GM23338 (cell line): Measurements from ENCODE around the gene NWD2. TPM values are rescaled to one million over a fixed set of nuclear protein-coding genes. Genes with fewer than 3 reads are reported as not detected.

Source experiments
- ATAC-seq: fragments of 200-7000 bp; cut with Tn5 transposase; 3 replicates; pipeline ENCODE4 v1.9.1; 2020
- DNase-seq: peaks from one replicate; pipeline ENCODE4 v3.0.0-alpha.2; 2015; ENCODE audit warnings: low spot score
- H2AFZ ChIP-seq: fragments of 200-600 bp; sonication (generic); 2 replicates; pipeline ENCODE4 v1.8.0; 2016; ENCODE audit warnings: antibody characterized with exemption, mild to moderate bottlenecking, moderate library complexity
- H3F3A ChIP-seq: fragments of 200-600 bp; sonication (generic); replicated peaks from 2 replicates; pipeline ENCODE4 v1.8.0; 2017; ENCODE audit warnings: antibody characterized with exemption, mixed run types, low read depth
- H3K27ac ChIP-seq: fragments of 200-600 bp; sonication (generic); 2 replicates; pipeline ENCODE4 v1.6.1; 2016; ENCODE audit warnings: low read depth
- H3K27me3 ChIP-seq: fragments of 200-600 bp; sonication (generic); 2 replicates; pipeline ENCODE4 v1.8.0; 2016; ENCODE audit warnings: mild to moderate bottlenecking, mixed run types, moderate library complexity; ENCODE audit not compliant: insufficient read depth
- H3K36me3 ChIP-seq: fragments of 200-600 bp; sonication (generic); 2 replicates; pipeline ENCODE4 v1.8.0; 2016; ENCODE audit warnings: mild to moderate bottlenecking; ENCODE audit not compliant: insufficient read depth
- H3K4me1 ChIP-seq: fragments of 200-600 bp; sonication (generic); 2 replicates; pipeline ENCODE4 v1.8.0; 2016; ENCODE audit warnings: mild to moderate bottlenecking, moderate library complexity; ENCODE audit not compliant: insufficient read depth
- H3K4me2 ChIP-seq: fragments of 200-600 bp; sonication (generic); 2 replicates; pipeline ENCODE4 v1.7.1; 2017; ENCODE audit warnings: mixed run types
- H3K4me3 ChIP-seq: fragments of 200-600 bp; sonication (generic); 2 replicates; pipeline ENCODE4 v1.6.1; 2016; ENCODE audit warnings: mixed run types
- H3K79me2 ChIP-seq: fragments of 200-600 bp; sonication (generic); replicated peaks from 2 replicates; pipeline ENCODE4 v1.8.0; 2017; ENCODE audit warnings: mild to moderate bottlenecking; ENCODE audit not compliant: insufficient read depth
- H3K9me2 ChIP-seq: fragments of 200-600 bp; sonication (generic); 2 replicates; pipeline ENCODE4 v1.8.0; 2017; ENCODE audit not compliant: insufficient read depth
- H4K20me1 ChIP-seq: fragments of 200-600 bp; sonication (generic); replicated peaks from 2 replicates; pipeline ENCODE4 v1.8.0; 2017; ENCODE audit warnings: mild to moderate bottlenecking; ENCODE audit not compliant: insufficient read depth
- H3K27ac Mint-ChIP-seq: 2 replicates; pipeline ENCODE4 v1.8.0; 2020; ENCODE audit warnings: inconsistent platforms, mild to moderate bottlenecking, moderate library complexity, mixed read lengths
- H3K27me3 Mint-ChIP-seq: 3 replicates; pipeline ENCODE4 v1.8.0; 2022; ENCODE audit warnings: low read depth, mild to moderate bottlenecking, moderate library complexity, mixed read lengths, inconsistent platforms; ENCODE audit not compliant: insufficient read depth, poor library complexity
- H3K36me3 Mint-ChIP-seq: 3 replicates; pipeline ENCODE4 v1.8.0; 2021; ENCODE audit warnings: low read depth, mild to moderate bottlenecking, inconsistent platforms, moderate library complexity, mixed read lengths
- H3K4me1 Mint-ChIP-seq: 3 replicates; pipeline ENCODE4 v1.8.0; 2020; ENCODE audit warnings: mild to moderate bottlenecking, inconsistent platforms, mixed read lengths
- H3K4me3 Mint-ChIP-seq: 3 replicates; pipeline ENCODE4 v1.8.0; 2021; ENCODE audit warnings: moderate library complexity, mild to moderate bottlenecking, inconsistent platforms, mixed read lengths
- H3K9me3 Mint-ChIP-seq: 3 replicates; pipeline ENCODE4 v1.8.0; 2020; ENCODE audit warnings: moderate library complexity, mild to moderate bottlenecking, inconsistent platforms, mixed read lengths
- EZH2 ChIP-seq: fragments of 200-600 bp; sonication (generic); IDR thresholded peaks from one replicate; pipeline ENCODE4 v1.8.0; 2017; ENCODE audit warnings: antibody characterized with exemption, mild to moderate bottlenecking, low read depth; ENCODE audit not compliant: unreplicated experiment
- JUNB ChIP-seq: IDR thresholded peaks from one replicate; pipeline ENCODE4 v1.6.1; 2016; ENCODE audit warnings: antibody characterized with exemption; ENCODE audit not compliant: unreplicated experiment
- NANOG ChIP-seq: IDR thresholded peaks from 2 replicates; pipeline ENCODE4 v1.6.1; 2016; ENCODE audit warnings: antibody characterized with exemption, borderline replicate concordance
- STAT1 ChIP-seq: IDR thresholded peaks from one replicate; pipeline ENCODE4 v1.6.1; 2016; ENCODE audit warnings: antibody characterized with exemption; ENCODE audit not compliant: unreplicated experiment
- ZNF114 ChIP-seq: fragments of 250-450 bp; sonication (Bioruptor Pico); IDR thresholded peaks from 2 replicates; pipeline ENCODE4 v1.5.0; 2020; ENCODE audit warnings: mild to moderate bottlenecking, moderate library complexity
- ZNF331 ChIP-seq: fragments of 250-450 bp; sonication (Bioruptor Pico); IDR thresholded peaks from 2 replicates; pipeline ENCODE4 v1.5.0; 2020; ENCODE audit warnings: low read depth, mild to moderate bottlenecking, moderate library complexity
- polyA plus RNA-seq: library from polyadenylated mRNA; unstranded; fragments of >200 nt; fragmentation: Nextera tagmentation; extraction: Ambion mirVana; gene quantifications from 2 replicates; pipeline ENCODE4 v1.2.1, GENCODE V29; 2016
- total RNA-seq: library from RNA; depleted of rRNA; stranded (reverse); fragments of >200 nt; shearing (Covaris generic); gene quantifications from 2 replicates; pipeline ENCODE4 v1.2.3, GENCODE V29; 2014
- TF ChIP-seq, protein P1 (sequence below): IDR thresholded peaks from 2 replicates; pipeline ENCODE4 v1.6.1; 2016; ENCODE audit warnings: antibody characterized with exemption
- TF ChIP-seq, protein P2 (sequence below): fragments of 250-450 bp; sonication (Bioruptor Pico); IDR thresholded peaks from 2 replicates; pipeline ENCODE4 v1.5.0; 2020; ENCODE audit warnings: mild to moderate bottlenecking, moderate library complexity

The NWD2 gene
- total and polyA plus RNA-seq, 2 experiments from 2014 or later = 0.07 TPM; not detected in 1

DNA sequence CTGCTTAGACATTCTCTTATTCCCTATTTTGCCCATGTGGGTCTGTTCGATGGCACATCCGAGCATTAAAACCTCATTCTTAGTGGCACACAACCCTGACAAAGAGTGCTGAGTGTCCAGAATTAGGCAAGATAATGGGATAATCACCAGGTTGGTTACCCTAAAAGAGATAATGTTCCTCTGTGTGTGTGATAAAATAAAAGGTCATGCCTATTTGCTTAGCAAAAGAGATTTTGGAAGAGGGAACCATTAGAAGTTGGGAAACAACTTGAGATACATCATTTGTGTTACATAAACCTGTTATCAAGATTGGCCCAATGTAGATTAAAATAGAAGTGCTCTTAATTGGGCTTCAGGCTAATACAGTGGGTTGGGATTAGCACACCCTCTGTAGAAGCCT is 182.7 kb downstream of the NWD2 start:
- H3K4me2 ChIP-seq = no peak overlapping the region
- no peaks in the 10 kb centered on the region for H3F3A ChIP-seq
- no peaks in the 10 kb centered on the region for H3K27me3 ChIP-seq
- no peak overlapping the region for H3K27ac Mint-ChIP-seq
- no peaks in the 10 kb centered on the region; the same call in 2 of the 3 replicates for H3K9me3 Mint-ChIP-seq
- H3K4me3 ChIP-seq = no peak overlapping the region
- H3K36me3 Mint-ChIP-seq = no peaks in the 10 kb centered on the region
- peaks cover 3% of the 10 kb centered on the region; the same call in 2 of the 3 replicates for H3K4me1 Mint-ChIP-seq
- H3K79me2 ChIP-seq = no peaks in the 10 kb centered on the region
- ATAC-seq = no peak
- TF ChIP-seq EZH2 (no peak), NANOG (no peak), STAT1 (no peak), ZNF331 (CRISPR knock-in tag) (no peak), JUNB (no peak)
- TF ChIP-seq, protein P1, sequence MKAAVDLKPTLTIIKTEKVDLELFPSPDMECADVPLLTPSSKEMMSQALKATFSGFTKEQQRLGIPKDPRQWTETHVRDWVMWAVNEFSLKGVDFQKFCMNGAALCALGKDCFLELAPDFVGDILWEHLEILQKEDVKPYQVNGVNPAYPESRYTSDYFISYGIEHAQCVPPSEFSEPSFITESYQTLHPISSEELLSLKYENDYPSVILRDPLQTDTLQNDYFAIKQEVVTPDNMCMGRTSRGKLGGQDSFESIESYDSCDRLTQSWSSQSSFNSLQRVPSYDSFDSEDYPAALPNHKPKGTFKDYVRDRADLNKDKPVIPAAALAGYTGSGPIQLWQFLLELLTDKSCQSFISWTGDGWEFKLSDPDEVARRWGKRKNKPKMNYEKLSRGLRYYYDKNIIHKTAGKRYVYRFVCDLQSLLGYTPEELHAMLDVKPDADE = no peak
- H3K4me1 ChIP-seq = no peaks in the 10 kb centered on the region
- no peaks in the 10 kb centered on the region for H3K36me3 ChIP-seq
- H2AFZ ChIP-seq = no peak overlapping the region
- no peak for DNase-seq
- no peak overlapping the region for H3K4me3 Mint-ChIP-seq
- H3K9me2 ChIP-seq = no peaks in the 10 kb centered on the region
- H4K20me1 ChIP-seq = no peaks in the 10 kb centered on the region
- no peaks in the 10 kb centered on the region for H3K27me3 Mint-ChIP-seq
- no peak overlapping the region for H3K27ac ChIP-seq

DNA sequence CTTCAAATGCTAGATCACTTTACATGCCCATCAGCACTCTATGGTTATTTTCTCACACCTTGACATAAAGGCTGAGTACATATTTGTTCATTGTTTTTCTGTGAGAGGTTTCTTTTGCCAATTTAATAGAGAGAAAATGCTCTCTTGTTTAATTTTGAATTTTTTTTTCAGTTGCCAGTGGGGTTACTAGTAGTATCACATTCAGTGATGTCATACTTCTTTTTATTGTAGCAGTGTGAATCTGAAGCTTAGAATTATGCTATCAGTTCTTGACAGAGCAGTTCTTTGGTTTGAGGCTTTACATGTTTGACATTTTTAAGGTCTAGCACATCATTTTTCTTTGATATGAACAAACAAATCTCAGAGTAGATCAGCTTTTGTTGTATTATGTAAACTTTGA is 185.4 kb downstream of the NWD2 start:
- H3K79me2 ChIP-seq = no peaks in the 10 kb centered on the region
- no peaks in the 10 kb centered on the region for H3K27me3 Mint-ChIP-seq
- H3K36me3 Mint-ChIP-seq = no peaks in the 10 kb centered on the region
- no peaks in the 10 kb centered on the region for H3K27me3 ChIP-seq
- H4K20me1 ChIP-seq = no peaks in the 10 kb centered on the region
- H2AFZ ChIP-seq = no peak overlapping the region
- H3K36me3 ChIP-seq = no peaks in the 10 kb centered on the region
- ATAC-seq (no peak), DNase-seq (no peak)
- no peaks in the 10 kb centered on the region for H3F3A ChIP-seq
- no peak overlapping the region for H3K27ac ChIP-seq
- H3K4me3 ChIP-seq = no peak overlapping the region
- TF ChIP-seq ZNF331 (CRISPR knock-in tag) (no peak), JUNB (no peak), ZNF114 (CRISPR knock-in tag) (no peak)
- TF ChIP-seq, protein P2, sequence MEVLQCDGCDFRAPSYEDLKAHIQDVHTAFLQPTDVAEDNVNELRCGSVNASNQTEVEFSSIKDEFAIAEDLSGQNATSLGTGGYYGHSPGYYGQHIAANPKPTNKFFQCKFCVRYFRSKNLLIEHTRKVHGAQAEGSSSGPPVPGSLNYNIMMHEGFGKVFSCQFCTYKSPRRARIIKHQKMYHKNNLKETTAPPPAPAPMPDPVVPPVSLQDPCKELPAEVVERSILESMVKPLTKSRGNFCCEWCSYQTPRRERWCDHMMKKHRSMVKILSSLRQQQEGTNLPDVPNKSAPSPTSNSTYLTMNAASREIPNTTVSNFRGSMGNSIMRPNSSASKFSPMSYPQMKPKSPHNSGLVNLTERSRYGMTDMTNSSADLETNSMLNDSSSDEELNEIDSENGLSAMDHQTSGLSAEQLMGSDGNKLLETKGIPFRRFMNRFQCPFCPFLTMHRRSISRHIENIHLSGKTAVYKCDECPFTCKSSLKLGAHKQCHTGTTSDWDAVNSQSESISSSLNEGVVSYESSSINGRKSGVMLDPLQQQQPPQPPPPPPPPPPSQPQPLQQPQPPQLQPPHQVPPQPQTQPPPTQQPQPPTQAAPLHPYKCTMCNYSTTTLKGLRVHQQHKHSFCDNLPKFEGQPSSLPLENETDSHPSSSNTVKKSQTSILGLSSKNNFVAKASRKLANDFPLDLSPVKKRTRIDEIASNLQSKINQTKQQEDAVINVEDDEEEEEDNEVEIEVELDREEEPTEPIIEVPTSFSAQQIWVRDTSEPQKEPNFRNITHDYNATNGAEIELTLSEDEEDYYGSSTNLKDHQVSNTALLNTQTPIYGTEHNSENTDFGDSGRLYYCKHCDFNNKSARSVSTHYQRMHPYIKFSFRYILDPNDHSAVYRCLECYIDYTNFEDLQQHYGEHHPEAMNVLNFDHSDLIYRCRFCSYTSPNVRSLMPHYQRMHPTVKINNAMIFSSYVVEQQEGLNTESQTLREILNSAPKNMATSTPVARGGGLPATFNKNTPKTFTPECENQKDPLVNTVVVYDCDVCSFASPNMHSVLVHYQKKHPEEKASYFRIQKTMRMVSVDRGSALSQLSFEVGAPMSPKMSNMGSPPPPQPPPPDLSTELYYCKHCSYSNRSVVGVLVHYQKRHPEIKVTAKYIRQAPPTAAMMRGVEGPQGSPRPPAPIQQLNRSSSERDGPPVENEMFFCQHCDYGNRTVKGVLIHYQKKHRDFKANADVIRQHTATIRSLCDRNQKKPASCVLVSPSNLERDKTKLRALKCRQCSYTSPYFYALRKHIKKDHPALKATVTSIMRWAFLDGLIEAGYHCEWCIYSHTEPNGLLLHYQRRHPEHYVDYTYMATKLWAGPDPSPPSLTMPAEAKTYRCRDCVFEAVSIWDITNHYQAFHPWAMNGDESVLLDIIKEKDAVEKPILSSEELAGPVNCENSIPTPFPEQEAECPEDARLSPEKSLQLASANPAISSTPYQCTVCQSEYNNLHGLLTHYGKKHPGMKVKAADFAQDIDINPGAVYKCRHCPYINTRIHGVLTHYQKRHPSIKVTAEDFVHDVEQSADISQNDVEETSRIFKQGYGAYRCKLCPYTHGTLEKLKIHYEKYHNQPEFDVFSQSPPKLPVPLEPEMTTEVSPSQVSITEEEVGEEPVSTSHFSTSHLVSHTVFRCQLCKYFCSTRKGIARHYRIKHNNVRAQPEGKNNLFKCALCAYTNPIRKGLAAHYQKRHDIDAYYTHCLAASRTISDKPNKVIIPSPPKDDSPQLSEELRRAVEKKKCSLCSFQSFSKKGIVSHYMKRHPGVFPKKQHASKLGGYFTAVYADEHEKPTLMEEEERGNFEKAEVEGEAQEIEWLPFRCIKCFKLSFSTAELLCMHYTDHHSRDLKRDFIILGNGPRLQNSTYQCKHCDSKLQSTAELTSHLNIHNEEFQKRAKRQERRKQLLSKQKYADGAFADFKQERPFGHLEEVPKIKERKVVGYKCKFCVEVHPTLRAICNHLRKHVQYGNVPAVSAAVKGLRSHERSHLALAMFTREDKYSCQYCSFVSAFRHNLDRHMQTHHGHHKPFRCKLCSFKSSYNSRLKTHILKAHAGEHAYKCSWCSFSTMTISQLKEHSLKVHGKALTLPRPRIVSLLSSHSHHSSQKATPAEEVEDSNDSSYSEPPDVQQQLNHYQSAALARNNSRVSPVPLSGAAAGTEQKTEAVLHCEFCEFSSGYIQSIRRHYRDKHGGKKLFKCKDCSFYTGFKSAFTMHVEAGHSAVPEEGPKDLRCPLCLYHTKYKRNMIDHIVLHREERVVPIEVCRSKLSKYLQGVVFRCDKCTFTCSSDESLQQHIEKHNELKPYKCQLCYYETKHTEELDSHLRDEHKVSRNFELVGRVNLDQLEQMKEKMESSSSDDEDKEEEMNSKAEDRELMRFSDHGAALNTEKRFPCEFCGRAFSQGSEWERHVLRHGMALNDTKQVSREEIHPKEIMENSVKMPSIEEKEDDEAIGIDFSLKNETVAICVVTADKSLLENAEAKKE = no peak
- no peaks in the 10 kb centered on the region for H3K4me1 ChIP-seq
- H3K4me2 ChIP-seq = no peak overlapping the region
- no peak overlapping the region for H3K27ac Mint-ChIP-seq
- no peaks in the 10 kb centered on the region for H3K9me3 Mint-ChIP-seq
- H3K9me2 ChIP-seq = no peaks in the 10 kb centered on the region
- H3K4me3 Mint-ChIP-seq = no peak overlapping the region
- H3K4me1 Mint-ChIP-seq = peaks cover 3% of the 10 kb centered on the region; the same call in 2 of the 3 replicates
